Measurements from ENCODE around the gene ITPR1.

The ITPR1 gene

DNA sequence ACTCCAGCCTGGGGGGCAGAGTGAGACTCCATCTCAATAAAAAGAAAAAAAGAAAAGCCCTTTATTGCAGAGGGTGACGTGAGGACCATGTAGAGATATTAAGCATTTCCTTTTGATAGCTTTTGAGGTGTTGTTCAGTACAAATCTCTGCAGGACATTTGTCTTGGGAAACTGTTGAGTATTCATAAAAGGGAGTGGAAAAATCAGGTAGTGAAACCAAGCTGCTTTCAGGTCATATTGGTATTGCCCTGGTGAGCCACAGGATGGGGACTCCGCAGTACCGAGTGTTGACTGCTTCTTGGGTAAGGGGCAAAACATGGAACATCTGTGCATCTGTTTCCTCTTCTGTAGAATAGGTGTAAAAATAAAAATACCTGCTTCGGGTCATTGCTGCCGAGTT lies 9.9 kb downstream of the ITPR1 start:
- Histone ChIP-seq H3K36me3 (ENCODE audit: insufficient read depth, low read length) (peaks cover 15% of the 10 kb centered on the region), H3K4me1 (ENCODE audit: insufficient read depth, low read length) (peaks cover 41% of the 10 kb centered on the region), H3K9me3 (ENCODE audit: low read length) (no peaks in the 10 kb centered on the region), H3K27ac (ENCODE audit: low read depth, low read length) (no peak overlapping the region), H3K4me3 (ENCODE audit: low read depth in 1 of 2, low read length in 2 of 2) (no peak overlapping the region), H3K9ac (ENCODE audit: low read length) (no peak overlapping the region), H3K27me3 (ENCODE audit: control insufficient read depth in 1 of 2, insufficient read depth in 2 of 2, low read length in 2 of 2) (no peaks in the 10 kb centered on the region)

DNA sequence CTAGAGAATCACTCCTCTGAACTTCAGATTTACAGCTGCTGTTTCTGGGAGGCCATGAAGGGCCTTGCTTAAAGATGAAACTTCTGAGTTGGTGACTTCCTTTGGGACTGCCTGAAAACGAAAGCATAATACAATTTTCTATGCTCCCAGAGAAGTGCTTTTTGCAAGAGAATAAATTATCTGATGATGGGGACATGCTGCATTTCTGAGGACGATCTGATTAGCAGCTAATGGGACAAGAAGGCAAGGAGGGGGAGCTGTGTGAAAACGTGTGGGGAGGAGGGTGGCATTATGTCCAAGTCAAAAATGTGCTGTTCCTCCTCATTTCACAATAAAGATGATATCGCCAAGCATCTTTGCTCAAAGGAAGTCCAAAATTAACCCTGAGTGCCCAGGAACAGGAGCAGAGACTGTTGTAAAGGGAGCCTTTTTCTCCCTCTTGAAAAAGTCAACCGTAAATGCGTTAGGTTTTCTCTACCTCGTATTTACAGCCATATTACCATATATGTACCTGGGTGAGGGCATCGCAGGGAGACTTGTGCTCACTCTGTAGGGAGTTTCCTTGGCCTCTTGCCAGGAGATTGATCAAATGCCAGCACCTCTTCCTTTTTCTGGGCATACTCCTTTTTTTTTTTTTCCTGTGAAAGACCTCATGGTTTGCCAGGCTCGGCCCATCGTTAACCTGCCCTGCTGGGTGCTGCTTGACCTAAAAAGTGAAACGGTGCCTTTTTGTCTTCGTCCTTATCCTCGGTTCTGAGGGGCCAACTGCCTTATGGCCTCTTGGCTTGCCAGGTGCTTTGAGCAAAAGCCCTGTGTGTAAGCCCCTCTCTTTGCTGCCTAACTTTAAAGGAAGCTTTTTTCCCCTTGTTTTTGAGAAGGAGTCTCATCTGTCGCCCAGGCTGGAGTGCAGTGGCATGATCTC lies 11.5 kb downstream of the ITPR1 start:
- H3K9ac ChIP-seq (ENCODE audit: low read length) = peak overlapping the region; percentile 83

DNA sequence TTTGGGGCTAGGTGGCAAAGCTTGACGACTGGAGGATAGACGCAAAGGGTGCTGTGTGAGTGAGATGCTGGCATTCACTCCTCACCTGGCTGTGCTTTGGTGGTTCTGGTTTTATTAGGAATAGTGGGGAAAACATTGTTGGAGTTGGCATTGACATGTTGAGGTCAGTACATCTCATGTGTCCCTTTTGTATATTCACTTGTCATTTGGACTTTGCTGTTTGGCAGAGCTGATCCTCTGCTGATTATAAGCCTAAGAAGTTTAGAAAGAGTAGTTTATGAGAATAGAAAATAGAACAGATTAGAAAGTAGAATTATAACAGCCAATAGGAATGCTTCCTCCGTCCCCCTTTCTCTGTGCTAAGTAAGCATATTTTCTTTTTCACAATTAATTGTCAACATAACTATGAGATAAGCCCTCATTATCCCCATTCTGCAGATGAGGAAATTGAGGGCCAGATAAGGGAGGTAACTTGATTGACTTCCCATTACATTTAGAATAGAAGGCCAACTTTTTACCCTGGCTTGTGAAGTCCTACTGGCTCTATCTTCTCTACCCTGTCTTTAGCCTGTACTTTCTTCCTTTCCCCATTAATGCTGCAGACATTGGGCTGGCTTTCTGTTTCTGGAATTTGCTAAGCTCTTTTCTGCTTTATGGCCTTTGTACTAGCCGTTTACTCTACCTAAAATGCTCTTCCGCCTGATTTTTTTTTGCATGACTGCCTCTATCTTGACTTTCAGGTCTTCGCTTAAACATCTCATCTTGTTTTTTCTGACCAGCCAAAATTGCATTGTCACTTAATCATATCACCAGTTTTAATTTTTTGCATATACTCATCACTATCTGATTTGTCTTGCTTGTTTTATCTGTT lies 12.8 kb downstream of the ITPR1 start:
- H3K27me3 ChIP-seq (ENCODE audit: control insufficient read depth in 1 of 2, insufficient read depth in 2 of 2, low read length in 2 of 2) = no peaks in the 10 kb centered on the region
- no peak overlapping the region for H3K9ac ChIP-seq (ENCODE audit: low read length)
- peaks cover 7% of the 10 kb centered on the region for H3K36me3 ChIP-seq (ENCODE audit: insufficient read depth, low read length)
- peaks cover 42% of the 10 kb centered on the region for H3K4me1 ChIP-seq (ENCODE audit: insufficient read depth, low read length)
- peak overlapping the region in 1 of 2 donors; percentile 64 for H3K4me3 ChIP-seq (ENCODE audit: low read depth in 1 of 2, low read length in 2 of 2)
- H3K9me3 ChIP-seq (ENCODE audit: low read length) = no peaks in the 10 kb centered on the region
- H3K27ac ChIP-seq (ENCODE audit: low read depth, low read length) = peak overlapping the region; percentile 74

More for the DNA sequence above, 11.5 kb downstream of the ITPR1 start:
- Histone ChIP-seq H3K4me3 (ENCODE audit: low read depth in 1 of 2, low read length in 2 of 2) (peak overlapping the region in 1 of 2 donors; percentile 64), H3K36me3 (ENCODE audit: insufficient read depth, low read length) (peaks cover 13% of the 10 kb centered on the region), H3K9me3 (ENCODE audit: low read length) (no peaks in the 10 kb centered on the region), H3K27ac (ENCODE audit: low read depth, low read length) (peak overlapping the region; percentile 74), H3K27me3 (ENCODE audit: control insufficient read depth in 1 of 2, insufficient read depth in 2 of 2, low read length in 2 of 2) (no peaks in the 10 kb centered on the region), H3K4me1 (ENCODE audit: insufficient read depth, low read length) (peaks cover 42% of the 10 kb centered on the region)

DNA sequence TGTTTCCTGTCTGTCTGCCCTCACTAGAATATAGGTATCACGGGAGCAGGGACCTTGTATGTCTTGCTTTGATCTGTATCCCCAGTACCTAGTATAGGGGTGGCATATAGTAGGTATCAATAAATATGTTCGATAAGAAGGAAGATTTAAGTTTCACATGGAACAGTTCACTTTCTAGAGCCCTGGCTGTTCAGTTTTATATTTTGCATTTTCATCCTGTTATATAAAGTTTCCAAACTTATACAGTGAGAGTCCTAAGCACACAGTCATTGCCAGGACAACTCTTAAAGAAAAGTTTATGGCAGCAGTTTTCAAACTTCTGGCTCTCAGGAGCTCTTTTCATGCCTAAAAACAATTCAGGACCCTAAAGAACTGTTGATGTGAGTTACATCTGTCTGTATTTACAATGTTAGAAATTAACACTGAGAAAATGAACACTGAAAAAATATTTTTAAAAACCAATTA lies 13.4 kb downstream of the ITPR1 start:
- Histone ChIP-seq H3K9me3 (ENCODE audit: low read length) (no peaks in the 10 kb centered on the region), H3K9ac (ENCODE audit: low read length) (no peak overlapping the region), H3K4me1 (ENCODE audit: insufficient read depth, low read length) (peaks cover 42% of the 10 kb centered on the region), H3K36me3 (ENCODE audit: insufficient read depth, low read length) (peaks cover under 1% of the 10 kb centered on the region), H3K4me3 (ENCODE audit: low read depth in 1 of 2, low read length in 2 of 2) (no peak overlapping the region), H3K27me3 (ENCODE audit: control insufficient read depth in 1 of 2, insufficient read depth in 2 of 2, low read length in 2 of 2) (no peaks in the 10 kb centered on the region), H3K27ac (ENCODE audit: low read depth, low read length) (peak overlapping the region; percentile 35)

DNA sequence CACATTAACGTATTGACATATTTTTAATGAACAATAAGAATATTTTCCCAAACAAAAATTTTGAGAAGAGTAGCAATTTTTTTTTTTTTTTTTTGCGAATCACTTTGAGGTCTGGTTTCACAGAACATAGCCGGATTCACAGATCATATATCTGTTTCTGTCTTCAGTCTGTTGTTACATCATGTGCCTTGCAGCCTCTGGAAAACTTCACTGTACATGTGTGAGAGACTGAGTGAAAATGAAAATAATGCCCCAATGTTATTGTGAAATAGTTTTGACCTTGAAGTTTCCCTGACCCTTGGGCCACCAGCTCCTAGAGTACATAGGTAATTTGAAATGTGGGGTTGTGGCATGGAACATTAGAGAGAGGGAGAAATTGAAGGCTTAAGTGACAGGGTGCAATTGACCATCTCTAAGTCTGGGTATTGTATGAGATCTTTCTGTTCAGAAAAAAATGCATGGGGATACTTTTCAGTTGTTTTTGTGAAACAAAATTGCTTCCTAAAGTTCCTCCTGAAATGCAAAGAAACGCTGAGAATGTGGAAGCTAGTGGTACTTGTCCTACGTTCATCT lies 14.0 kb downstream of the ITPR1 start:
- Histone ChIP-seq H3K4me1 (ENCODE audit: insufficient read depth, low read length) (peaks cover 42% of the 10 kb centered on the region), H3K36me3 (ENCODE audit: insufficient read depth, low read length) (no peaks in the 10 kb centered on the region), H3K27ac (ENCODE audit: low read depth, low read length) (no peak overlapping the region)

DNA sequence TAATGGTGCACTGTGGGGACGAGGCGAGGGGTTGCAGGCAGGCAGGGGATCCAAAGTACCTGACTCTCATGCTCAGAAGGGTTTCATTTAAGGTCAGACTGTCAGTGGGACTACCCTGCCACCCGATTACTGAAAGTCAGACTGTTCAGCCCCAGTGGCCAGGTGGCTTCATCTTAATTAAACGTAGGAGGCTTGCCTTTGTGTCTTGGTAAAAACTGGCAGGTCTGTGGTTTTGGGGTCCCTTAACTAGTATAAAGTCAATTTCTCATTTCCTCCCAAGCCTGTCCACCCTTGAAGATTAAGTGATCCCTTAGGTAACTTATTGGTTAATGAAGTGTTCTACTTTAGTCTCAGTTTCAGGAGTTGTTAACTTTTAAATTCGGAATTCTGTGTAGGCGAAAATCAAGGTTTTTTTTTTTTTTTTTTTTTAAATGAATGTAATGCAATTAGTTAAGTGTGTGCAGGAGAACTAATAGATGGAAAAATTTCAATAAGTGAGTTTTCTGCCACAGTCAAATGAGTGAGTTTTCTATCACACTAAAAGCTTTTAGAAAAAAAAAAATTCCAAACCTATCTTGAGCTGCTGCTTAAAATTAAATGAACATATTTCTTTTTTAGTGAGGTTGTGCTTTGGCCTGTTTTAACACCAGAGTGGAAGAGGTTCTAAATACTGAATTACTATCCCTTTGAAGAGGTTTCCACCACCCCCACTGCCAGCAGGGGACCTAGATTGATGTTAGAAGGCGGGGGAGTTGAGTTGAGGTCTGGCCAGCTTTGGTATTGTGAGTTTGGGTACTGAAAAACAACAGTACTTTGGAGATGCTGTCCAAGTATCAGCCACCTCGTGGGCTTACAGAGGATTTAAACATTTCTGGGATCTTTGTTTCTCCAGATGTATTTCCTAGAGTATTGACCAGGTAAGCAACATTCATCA lies 15.2 kb downstream of the ITPR1 start:
- H3K27me3 ChIP-seq (ENCODE audit: control insufficient read depth in 1 of 2, insufficient read depth in 2 of 2, low read length in 2 of 2) = no peaks in the 10 kb centered on the region
- no peaks in the 10 kb centered on the region for H3K36me3 ChIP-seq (ENCODE audit: insufficient read depth, low read length)
- no peak overlapping the region for H3K4me3 ChIP-seq (ENCODE audit: low read depth in 1 of 2, low read length in 2 of 2)
- H3K4me1 ChIP-seq (ENCODE audit: insufficient read depth, low read length) = peaks cover 42% of the 10 kb centered on the region
- H3K27ac ChIP-seq (ENCODE audit: low read depth, low read length) = no peak overlapping the region
- no peak overlapping the region for H3K9ac ChIP-seq (ENCODE audit: low read length)
- no peaks in the 10 kb centered on the region for H3K9me3 ChIP-seq (ENCODE audit: low read length)

More for the DNA sequence above, 14.0 kb downstream of the ITPR1 start:
- H3K9ac ChIP-seq (ENCODE audit: low read length) = no peak overlapping the region
- H3K4me3 ChIP-seq (ENCODE audit: low read depth in 1 of 2, low read length in 2 of 2) = no peak overlapping the region
- H3K9me3 ChIP-seq (ENCODE audit: low read length) = no peaks in the 10 kb centered on the region
- no peaks in the 10 kb centered on the region for H3K27me3 ChIP-seq (ENCODE audit: control insufficient read depth in 1 of 2, insufficient read depth in 2 of 2, low read length in 2 of 2)

DNA sequence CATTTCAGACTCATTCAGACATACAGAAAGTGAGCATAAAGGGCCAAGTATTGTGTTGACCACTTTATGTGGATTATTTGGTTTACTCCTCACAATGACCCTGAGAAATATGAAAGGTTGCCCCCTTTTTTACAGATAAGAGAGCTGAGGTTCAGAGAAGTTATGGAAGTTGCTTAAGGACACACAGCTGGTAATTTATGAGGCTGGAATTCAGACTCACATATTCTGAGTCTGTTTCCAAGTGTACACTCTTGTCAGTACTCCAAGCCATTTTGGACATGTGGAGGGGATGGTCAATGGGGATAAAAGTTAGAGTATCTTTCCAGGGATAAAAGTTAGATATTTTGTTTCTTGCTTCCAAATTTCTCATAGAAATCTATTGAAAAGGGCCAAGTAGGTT lies 15.9 kb downstream of the ITPR1 start:
- Histone ChIP-seq H3K4me1 (ENCODE audit: insufficient read depth, low read length) (peaks cover 39% of the 10 kb centered on the region), H3K27ac (ENCODE audit: low read depth, low read length) (no peak overlapping the region), H3K9ac (ENCODE audit: low read length) (no peak overlapping the region), H3K9me3 (ENCODE audit: low read length) (no peaks in the 10 kb centered on the region), H3K4me3 (ENCODE audit: low read depth in 1 of 2, low read length in 2 of 2) (no peak overlapping the region), H3K36me3 (ENCODE audit: insufficient read depth, low read length) (no peaks in the 10 kb centered on the region), H3K27me3 (ENCODE audit: control insufficient read depth in 1 of 2, insufficient read depth in 2 of 2, low read length in 2 of 2) (no peaks in the 10 kb centered on the region)

DNA sequence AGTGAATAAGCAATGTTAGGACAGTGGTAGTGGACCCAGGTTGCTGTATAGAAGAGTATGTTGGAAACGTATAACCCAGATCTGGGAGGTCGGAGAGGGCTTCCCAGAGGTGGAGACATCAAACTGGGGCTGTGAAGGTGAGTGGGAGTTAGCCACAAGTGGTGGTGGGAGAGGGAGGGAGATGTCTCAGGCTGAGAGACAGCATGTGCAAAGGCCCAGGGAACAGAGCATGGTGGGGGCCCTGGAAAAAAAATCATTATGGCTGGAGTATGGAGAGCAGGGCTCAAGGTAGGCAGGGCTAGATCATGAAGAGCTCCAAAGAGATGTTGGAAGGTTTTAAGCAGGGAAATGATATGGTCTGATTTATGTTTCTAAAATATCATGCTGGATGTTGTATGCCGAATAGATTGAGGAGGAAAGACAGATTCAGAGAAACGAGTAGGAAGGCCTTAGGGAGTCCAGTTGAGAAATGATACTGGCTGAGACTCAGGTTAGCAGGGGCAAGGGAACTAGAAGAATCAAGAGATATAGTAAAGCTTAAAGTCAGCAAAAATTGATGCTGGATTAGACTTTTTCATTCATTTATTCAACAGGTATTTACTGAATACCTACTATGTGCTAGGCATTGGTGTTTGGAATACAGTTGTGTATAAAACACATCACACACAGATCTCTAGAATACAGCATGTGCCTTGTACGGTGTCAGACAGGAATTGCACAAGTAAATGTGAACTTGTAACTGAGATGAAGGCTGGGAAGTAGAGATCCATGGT lies 17.0 kb downstream of the ITPR1 start:
- Histone ChIP-seq H3K4me3 (ENCODE audit: low read depth in 1 of 2, low read length in 2 of 2) (no peak overlapping the region), H3K27ac (ENCODE audit: low read depth, low read length) (no peak overlapping the region), H3K4me1 (ENCODE audit: insufficient read depth, low read length) (peaks cover 28% of the 10 kb centered on the region), H3K9me3 (ENCODE audit: low read length) (no peaks in the 10 kb centered on the region), H3K36me3 (ENCODE audit: insufficient read depth, low read length) (no peaks in the 10 kb centered on the region), H3K9ac (ENCODE audit: low read length) (no peak overlapping the region), H3K27me3 (ENCODE audit: control insufficient read depth in 1 of 2, insufficient read depth in 2 of 2, low read length in 2 of 2) (no peaks in the 10 kb centered on the region)

DNA sequence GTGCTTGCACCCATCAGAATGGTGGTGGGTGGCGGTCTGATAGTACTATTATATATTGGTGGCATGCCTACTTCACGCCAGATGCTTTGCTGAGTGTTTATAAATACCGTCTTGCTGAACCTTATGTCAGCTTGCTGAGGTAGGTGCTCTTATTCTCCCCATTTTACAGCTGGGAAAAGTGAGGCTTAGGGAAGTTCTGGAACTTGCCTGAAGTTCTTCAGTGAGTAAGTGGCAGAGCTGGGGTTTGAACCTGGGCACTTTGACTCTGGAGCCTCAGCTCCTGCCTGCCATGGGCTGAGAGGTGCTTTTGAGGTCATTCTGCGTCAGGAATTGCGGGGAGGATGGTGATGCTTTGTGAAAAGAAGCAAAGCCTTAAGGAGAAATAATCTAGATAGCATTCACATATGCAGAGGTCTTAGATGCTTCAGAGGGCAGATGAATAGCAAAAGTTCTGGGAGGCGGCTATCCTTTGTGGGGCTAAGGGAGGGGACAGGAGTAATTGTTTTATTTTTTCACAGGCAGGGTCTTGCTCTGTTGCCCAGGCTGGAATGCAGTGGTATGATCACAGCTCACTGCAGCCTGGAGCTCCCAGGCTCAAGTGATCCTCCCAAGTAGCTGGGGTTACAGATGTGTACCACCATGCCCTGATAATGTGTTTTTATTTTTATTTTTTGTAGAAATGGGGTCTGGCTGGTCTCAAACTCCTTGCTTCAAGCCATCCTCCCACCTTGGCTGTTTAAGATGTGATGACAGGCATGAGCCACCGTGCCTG lies 18.5 kb downstream of the ITPR1 start:
- no peaks in the 10 kb centered on the region for H3K36me3 ChIP-seq (ENCODE audit: insufficient read depth, low read length)
- peaks cover 13% of the 10 kb centered on the region for H3K4me1 ChIP-seq (ENCODE audit: insufficient read depth, low read length)
- H3K27ac ChIP-seq (ENCODE audit: low read depth, low read length) = no peak overlapping the region
- H3K9me3 ChIP-seq (ENCODE audit: low read length) = no peaks in the 10 kb centered on the region
- H3K9ac ChIP-seq (ENCODE audit: low read length) = no peak overlapping the region
- H3K27me3 ChIP-seq (ENCODE audit: control insufficient read depth in 1 of 2, insufficient read depth in 2 of 2, low read length in 2 of 2) = no peaks in the 10 kb centered on the region
- H3K4me3 ChIP-seq (ENCODE audit: low read depth in 1 of 2, low read length in 2 of 2) = no peak overlapping the region
